ENCODE data around the gene KLHL6. TPM values are rescaled to one million over a fixed set of nuclear protein-coding genes. Genes with fewer than 3 reads are reported as not detected.

Gene KLHL6
- total and polyA plus RNA-seq, 10 of the 15 experiments (the other 5 are each of a cell fraction or from before 2014, with no cell fraction given) = 4.0 to 91.8 (median 24.4) TPM

- TF ChIP-seq, protein P1, sequence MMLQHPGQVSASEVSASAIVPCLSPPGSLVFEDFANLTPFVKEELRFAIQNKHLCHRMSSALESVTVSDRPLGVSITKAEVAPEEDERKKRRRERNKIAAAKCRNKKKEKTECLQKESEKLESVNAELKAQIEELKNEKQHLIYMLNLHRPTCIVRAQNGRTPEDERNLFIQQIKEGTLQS (IDR thresholded peaks at IDR 0.05; ENCODE audit: borderline replicate concordance, extremely low read depth, low read depth, low read length) = no peak
- TF ChIP-seq, protein P2, sequence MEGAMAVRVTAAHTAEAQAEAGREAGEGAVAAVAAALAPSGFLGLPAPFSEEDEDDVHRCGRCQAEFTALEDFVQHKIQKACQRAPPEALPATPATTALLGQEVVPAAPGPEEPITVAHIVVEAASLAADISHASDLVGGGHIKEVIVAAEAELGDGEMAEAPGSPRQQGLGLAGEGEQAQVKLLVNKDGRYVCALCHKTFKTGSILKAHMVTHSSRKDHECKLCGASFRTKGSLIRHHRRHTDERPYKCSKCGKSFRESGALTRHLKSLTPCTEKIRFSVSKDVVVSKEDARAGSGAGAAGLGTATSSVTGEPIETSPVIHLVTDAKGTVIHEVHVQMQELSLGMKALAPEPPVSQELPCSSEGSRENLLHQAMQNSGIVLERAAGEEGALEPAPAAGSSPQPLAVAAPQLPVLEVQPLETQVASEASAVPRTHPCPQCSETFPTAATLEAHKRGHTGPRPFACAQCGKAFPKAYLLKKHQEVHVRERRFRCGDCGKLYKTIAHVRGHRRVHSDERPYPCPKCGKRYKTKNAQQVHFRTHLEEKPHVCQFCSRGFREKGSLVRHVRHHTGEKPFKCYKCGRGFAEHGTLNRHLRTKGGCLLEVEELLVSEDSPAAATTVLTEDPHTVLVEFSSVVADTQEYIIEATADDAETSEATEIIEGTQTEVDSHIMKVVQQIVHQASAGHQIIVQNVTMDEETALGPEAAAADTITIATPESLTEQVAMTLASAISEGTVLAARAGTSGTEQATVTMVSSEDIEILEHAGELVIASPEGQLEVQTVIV (IDR thresholded peaks at IDR 0.05; ENCODE audit: borderline replicate concordance, partially characterized antibody) = peak; percentile 43
- TF ChIP-seq POLR2A (IDR thresholded peaks at IDR 0.05; ENCODE audit: low read depth, low read length) (peak; percentile 85), SMC3 (IDR thresholded peaks at IDR 0.05; ENCODE audit: borderline replicate concordance, low read length) (no peak), ZBED1 (IDR thresholded peaks at IDR 0.05; ENCODE audit: borderline replicate concordance) (peak; percentile 63; the same call in 1 of the 2 replicates), TCF12 (IDR thresholded peaks at IDR 0.05; ENCODE audit: low read depth, low read length) (peak; percentile 91), PAX8 (IDR thresholded peaks at IDR 0.05) (no peak), RB1 (IDR thresholded peaks at IDR 0.05; ENCODE audit: borderline replicate concordance) (no peak), HDGF (IDR thresholded peaks at IDR 0.05) (no peak), PML (IDR thresholded peaks at IDR 0.05; ENCODE audit: low read length) (no peak; the same call in 1 of the 2 replicates), STAT1 (conservative IDR thresholded peaks at IDR 0.05) (0 out of 2 replicates have a peak, but pooled peaks have one; percentile 69), ATF2 (IDR thresholded peaks at IDR 0.05; ENCODE audit: low read length) (peak; percentile 69; the same call in 1 of the 2 replicates), ZNF622 (IDR thresholded peaks at IDR 0.05) (no peak), CBFB (IDR thresholded peaks at IDR 0.05; ENCODE audit: low read depth) (peak; percentile 78), PKNOX1 (IDR thresholded peaks at IDR 0.05) (peak; percentile 91), RELB (IDR thresholded peaks at IDR 0.05; ENCODE audit: low read depth) (peak; percentile 62; the same call in 1 of the 2 replicates), TBL1XR1 (IDR thresholded peaks at IDR 0.05; ENCODE audit: low read depth, low read length) (peak; percentile 89), GABPA (IDR thresholded peaks at IDR 0.05; ENCODE audit: low read depth) (peak; percentile 86), JUND (IDR thresholded peaks at IDR 0.05; ENCODE audit: low read depth, low read length) (no peak), ZNF384 (IDR thresholded peaks at IDR 0.05; ENCODE audit: borderline replicate concordance, low read depth, low read length) (no peak), KLF5 (IDR thresholded peaks at IDR 0.05; ENCODE audit: partially characterized antibody) (peak; percentile 23)
- TF ChIP-seq, protein P3, sequence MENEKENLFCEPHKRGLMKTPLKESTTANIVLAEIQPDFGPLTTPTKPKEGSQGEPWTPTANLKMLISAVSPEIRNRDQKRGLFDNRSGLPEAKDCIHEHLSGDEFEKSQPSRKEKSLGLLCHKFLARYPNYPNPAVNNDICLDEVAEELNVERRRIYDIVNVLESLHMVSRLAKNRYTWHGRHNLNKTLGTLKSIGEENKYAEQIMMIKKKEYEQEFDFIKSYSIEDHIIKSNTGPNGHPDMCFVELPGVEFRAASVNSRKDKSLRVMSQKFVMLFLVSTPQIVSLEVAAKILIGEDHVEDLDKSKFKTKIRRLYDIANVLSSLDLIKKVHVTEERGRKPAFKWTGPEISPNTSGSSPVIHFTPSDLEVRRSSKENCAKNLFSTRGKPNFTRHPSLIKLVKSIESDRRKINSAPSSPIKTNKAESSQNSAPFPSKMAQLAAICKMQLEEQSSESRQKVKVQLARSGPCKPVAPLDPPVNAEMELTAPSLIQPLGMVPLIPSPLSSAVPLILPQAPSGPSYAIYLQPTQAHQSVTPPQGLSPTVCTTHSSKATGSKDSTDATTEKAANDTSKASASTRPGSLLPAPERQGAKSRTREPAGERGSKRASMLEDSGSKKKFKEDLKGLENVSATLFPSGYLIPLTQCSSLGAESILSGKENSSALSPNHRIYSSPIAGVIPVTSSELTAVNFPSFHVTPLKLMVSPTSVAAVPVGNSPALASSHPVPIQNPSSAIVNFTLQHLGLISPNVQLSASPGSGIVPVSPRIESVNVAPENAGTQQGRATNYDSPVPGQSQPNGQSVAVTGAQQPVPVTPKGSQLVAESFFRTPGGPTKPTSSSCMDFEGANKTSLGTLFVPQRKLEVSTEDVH (IDR thresholded peaks at IDR 0.05; ENCODE audit: low read depth, partially characterized antibody) = no peak
Observed at GRCh38 chr3:183555541-183556081, at the start of gene KLHL6 (continued).
